Adrenal gland (tissue), 5 donors: ENCODE results near the gene CES2.

Experiments used
- CTCF ChIP-seq, 6 experiments: fragments of 450-650 bp in 4 of 6; fragments of 200-600 bp in 2 of 6; sonication (generic) in 1 of 6; IDR thresholded peaks; 1 replicate in 5 of 6; 2 replicates in 1 of 6; pipeline versions ENCODE4 v1.5.1 to v1.8.0; 2016 to 2021; ENCODE audit warnings: antibody characterized with exemption in 6 of 6, mild to moderate bottlenecking in 2 of 6, moderate library complexity in 1 of 6
- POLR2A ChIP-seq, 2 donors: fragments of 450-650 bp; IDR thresholded peaks; one replicate each; pipeline ENCODE4 v1.6.1; 2017; ENCODE audit warnings: antibody characterized with exemption in 2 of 2, mild to moderate bottlenecking in 2 of 2, moderate library complexity in 1 of 2
- donor health status: DM: no; HTN: no; CAD: no.

- TF ChIP-seq CTCF (IDR thresholded peaks at IDR 0.05) (no peak), POLR2A (IDR thresholded peaks at IDR 0.05) (no peak)
These were observed 34.4 kb upstream of the CES2 start for GRCh38 chr16:66900721-66901441.
